Thoracic aorta (tissue), 2 donors: ENCODE measurements around the gene CIB4. TPM values are rescaled to one million over a fixed set of nuclear protein-coding genes. Genes with fewer than 3 reads are reported as not detected.

Source experiments
- ATAC-seq: fragments of 150-250 bp; one replicate; pipeline ENCODE4 v1.8.0; 2017; ENCODE audit warnings: low read depth; ENCODE audit not compliant: insufficient number of reproducible peaks, low FRiP score
- DNase-seq: peaks from one replicate; pipeline ENCODE4 v3.0.0-alpha.2; 2020; ENCODE audit warnings: low spot score
- H3K27ac ChIP-seq, 2 donors: fragments of 200-600 bp; sonication (generic); 1 replicate in 1 of 2; 2 replicates in 1 of 2; pipeline ENCODE4 v1.5.1; 2016; ENCODE audit warnings: mild to moderate bottlenecking in 2 of 2, moderate library complexity in 2 of 2
- H3K27me3 ChIP-seq: fragments of 200-600 bp; sonication (generic); replicated peaks from 2 replicates; pipeline ENCODE4 v1.6.0; 2016; ENCODE audit warnings: mild to moderate bottlenecking; ENCODE audit not compliant: insufficient read depth
- H3K36me3 ChIP-seq: fragments of 200-600 bp; sonication (generic); one replicate; pipeline ENCODE4 v1.5.1; 2016
- H3K4me1 ChIP-seq, 2 donors: fragments of 200-600 bp; sonication (generic); 1 replicate in 1 of 2; 2 replicates in 1 of 2; pipeline versions ENCODE4 v1.5.1 to v1.6.0; 2016; ENCODE audit warnings: low read depth in 2 of 2, mild to moderate bottlenecking in 1 of 2; ENCODE audit not compliant: control insufficient read depth in 1 of 2
- H3K4me3 ChIP-seq: fragments of 200-600 bp; sonication (generic); 2 replicates; pipeline ENCODE4 v1.5.1; 2016; ENCODE audit warnings: mild to moderate bottlenecking
- H3K9me3 ChIP-seq: fragments of 200-600 bp; sonication (generic); 2 replicates; pipeline ENCODE4 v1.5.1; 2016
- total RNA-seq, 2 donors: library from RNA; depleted of rRNA; stranded (reverse); fragments of >200 nt; gene quantifications; one replicate each; pipeline versions ENCODE4 v1.1.0 to v1.2.3, GENCODE V29; 2016
- TF ChIP-seq, protein P1 (sequence below): fragments of 200-600 bp; sonication (generic); IDR thresholded peaks from one replicate; pipeline ENCODE4 v1.5.1; 2019; ENCODE audit warnings: antibody characterized with exemption

The CIB4 gene
- total RNA-seq, 2 donors from 2014 or later: not detected

DNA sequence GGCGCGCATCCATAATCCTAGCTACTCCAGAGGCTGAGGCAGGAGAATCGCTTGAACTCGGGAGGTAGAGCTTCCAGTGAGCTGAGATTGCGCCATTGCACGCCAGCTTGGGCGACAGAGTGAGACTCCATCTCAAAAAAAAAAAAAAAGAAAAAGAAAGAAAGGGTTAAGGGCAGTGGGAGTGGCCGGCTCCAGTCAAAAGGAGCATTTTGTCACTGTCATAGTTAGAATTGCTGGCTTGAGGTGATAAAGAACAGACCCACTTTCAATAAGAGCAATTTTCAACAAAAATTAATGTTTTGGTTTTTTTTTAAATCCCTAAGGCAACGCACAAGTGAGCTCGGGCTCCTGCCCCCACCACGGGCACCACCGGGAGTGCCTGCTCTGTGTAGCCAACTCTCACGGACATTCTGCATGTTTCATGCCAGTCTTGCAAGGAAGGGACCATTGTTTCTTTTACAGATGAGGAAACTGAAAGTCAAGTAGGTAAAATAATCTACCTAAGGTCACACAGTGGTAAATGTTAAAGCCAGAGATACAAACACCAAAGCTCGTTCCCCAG is 8.5 kb downstream of the CIB4 start:
- H3K36me3 ChIP-seq: no peaks in the 10 kb centered on the region
- no peak for ATAC-seq
- no peak overlapping the region for H3K4me3 ChIP-seq

DNA sequence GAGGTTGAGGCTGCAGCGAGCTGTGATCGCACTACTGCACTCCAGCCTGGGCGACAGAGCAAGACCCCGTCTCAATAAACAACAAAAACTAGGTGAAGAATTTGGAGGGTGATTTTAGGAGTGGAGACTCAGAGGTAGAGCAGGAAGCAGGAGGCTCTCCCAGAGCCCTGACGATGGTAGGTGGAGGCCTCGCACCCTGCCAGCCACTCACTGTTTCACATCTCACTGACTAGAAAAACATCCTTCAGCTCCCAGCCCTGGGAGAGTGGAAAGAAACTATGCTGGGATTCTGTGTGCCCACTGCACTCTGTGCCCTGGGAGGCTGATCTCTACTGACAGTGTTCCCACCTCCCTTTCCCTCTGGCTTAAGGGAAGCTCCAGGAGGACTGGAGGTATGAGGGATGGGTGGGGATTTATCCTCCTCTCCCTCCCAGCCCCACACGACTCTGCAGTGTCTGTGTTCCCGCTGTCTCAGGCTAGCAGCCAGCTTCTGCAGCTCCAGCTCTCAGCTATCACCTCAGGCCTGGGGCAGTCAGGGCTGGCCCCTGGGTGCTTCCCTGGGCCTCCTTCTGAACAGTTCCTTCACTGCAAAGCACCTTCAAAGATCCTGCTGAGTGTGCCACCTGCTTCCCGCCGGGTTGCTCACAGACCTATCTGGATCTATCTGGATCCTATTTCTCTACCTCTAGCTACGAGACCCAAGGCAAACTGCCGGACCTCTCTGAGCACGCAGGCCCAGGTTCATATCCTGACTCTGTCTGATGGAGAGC is 9.6 kb downstream of the CIB4 start:
- DNase-seq (no peak), ATAC-seq (no peak)
- H3K4me1 ChIP-seq: peaks cover 0 to 12% of the 10 kb centered on the region in 2 donors
- no peaks in the 10 kb centered on the region for H3K9me3 ChIP-seq
- no peaks in the 10 kb centered on the region for H3K36me3 ChIP-seq
- H3K4me3 ChIP-seq: no peak overlapping the region
- no peak overlapping the region for H3K27ac ChIP-seq
- TF ChIP-seq, protein P1, sequence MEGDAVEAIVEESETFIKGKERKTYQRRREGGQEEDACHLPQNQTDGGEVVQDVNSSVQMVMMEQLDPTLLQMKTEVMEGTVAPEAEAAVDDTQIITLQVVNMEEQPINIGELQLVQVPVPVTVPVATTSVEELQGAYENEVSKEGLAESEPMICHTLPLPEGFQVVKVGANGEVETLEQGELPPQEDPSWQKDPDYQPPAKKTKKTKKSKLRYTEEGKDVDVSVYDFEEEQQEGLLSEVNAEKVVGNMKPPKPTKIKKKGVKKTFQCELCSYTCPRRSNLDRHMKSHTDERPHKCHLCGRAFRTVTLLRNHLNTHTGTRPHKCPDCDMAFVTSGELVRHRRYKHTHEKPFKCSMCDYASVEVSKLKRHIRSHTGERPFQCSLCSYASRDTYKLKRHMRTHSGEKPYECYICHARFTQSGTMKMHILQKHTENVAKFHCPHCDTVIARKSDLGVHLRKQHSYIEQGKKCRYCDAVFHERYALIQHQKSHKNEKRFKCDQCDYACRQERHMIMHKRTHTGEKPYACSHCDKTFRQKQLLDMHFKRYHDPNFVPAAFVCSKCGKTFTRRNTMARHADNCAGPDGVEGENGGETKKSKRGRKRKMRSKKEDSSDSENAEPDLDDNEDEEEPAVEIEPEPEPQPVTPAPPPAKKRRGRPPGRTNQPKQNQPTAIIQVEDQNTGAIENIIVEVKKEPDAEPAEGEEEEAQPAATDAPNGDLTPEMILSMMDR: no peak
- H3K27me3 ChIP-seq: no peaks in the 10 kb centered on the region

More for the DNA sequence above, 8.5 kb downstream of the CIB4 start:
- Histone ChIP-seq H3K27ac (no peak overlapping the region), H3K4me1 (peaks cover 0 to 12% of the 10 kb centered on the region in 2 donors), H3K27me3 (no peaks in the 10 kb centered on the region), H3K9me3 (no peaks in the 10 kb centered on the region)
- no peak for DNase-seq
- TF ChIP-seq, protein P1: no peak

DNA sequence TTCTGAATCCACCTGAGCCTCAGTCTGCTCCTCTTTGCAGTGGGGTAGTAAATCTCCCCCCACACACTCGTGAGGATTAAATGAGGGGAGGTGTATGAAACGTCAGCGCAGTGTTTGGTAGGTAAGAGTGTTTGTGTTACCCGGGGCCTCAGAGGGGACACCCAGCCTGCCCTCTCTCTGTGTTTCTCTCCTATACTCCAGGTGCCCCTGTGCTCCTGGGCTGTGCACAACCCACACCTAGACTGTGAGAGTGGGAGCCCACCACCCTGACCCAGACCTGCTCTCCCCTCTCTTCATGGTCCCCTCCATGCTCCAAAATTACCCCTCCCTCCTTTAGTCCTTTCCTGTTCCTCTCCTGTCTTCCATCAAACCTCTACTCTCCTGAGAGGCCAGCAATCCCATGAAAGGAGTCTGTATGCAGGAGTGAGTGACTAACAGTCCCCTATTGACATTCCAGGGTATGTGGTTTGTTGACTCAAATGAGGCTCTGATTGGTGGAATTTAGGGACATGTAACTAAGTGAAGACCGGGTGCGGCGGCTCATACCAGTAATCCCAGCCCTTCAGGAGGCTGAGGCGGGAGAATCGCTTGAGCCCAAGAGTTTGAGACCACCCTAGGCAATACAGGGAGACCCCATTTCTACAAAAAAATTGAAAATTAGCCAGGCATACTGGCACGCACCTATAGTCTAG is 10.4 kb downstream of the CIB4 start:
- DNase-seq (no peak), ATAC-seq (no peak)
- Histone ChIP-seq H3K9me3 (no peaks in the 10 kb centered on the region), H3K36me3 (no peaks in the 10 kb centered on the region), H3K27me3 (no peaks in the 10 kb centered on the region), H3K4me1 (peaks cover 0 to 12% of the 10 kb centered on the region in 2 donors), H3K4me3 (no peak overlapping the region), H3K27ac (no peak overlapping the region)
- TF ChIP-seq, protein P1: no peak

DNA sequence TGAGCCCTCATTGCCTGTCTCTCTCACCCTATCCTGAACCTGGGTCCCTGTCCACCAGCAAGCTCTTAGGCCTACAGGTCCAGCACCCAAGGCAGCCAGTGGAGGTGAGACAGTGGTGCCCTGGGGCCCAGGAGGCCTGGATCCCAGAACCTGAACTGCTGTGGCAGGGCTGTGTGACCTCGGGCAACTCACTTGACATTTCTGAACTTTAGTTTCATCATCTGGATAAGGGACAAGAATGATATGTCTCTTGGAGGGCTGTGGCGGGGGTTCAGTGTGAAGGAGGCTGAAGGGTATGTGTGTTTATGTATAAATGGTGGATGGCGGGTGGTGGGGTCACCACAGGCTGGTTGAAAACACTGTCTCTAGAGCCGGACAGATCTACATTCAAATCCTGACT is 10.9 kb downstream of the CIB4 start:
- ATAC-seq (no peak), DNase-seq (no peak)
- no peaks in the 10 kb centered on the region for H3K27me3 ChIP-seq
- TF ChIP-seq, protein P1: no peak
- H3K4me3 ChIP-seq: no peak overlapping the region
- H3K4me1 ChIP-seq: peaks cover 0 to 12% of the 10 kb centered on the region in 2 donors
- H3K27ac ChIP-seq: no peak overlapping the region
- no peaks in the 10 kb centered on the region for H3K36me3 ChIP-seq
- no peaks in the 10 kb centered on the region for H3K9me3 ChIP-seq

DNA sequence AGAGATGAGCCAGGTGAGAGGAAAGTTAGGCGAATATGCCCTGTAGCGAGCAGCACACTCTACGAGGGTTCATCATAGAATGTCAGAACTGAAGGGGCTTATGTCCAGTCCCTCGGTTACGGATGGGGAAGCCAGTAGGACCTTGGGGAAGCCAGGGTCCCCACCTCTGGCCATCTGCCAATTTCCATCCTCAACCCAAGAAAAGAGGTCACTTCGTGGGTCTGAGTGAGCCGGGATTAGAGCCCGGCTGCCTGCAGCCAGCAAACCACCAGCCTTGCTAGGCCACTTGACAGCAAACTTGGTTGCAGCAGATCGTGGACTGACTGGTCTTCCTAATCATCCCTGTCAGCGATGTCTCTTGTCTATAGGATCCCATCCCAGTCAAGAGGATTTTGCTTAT is 11.4 kb downstream of the CIB4 start:
- TF ChIP-seq, protein P1: no peak
- DNase-seq: no peak
- Histone ChIP-seq H3K36me3 (no peaks in the 10 kb centered on the region), H3K27me3 (no peaks in the 10 kb centered on the region), H3K27ac (no peak overlapping the region), H3K4me3 (no peak overlapping the region), H3K9me3 (no peaks in the 10 kb centered on the region), H3K4me1 (peaks cover 0 to 16% of the 10 kb centered on the region in 2 donors)
- ATAC-seq: no peak
